Measurements from ENCODE around the gene MAD1L1. TPM values are rescaled to one million over a fixed set of nuclear protein-coding genes. Genes with fewer than 3 reads are reported as not detected.

The MAD1L1 gene
- total and polyA plus RNA-seq, 4 donors, result 12.8 to 20.7 (median 16.5) TPM

DNA sequence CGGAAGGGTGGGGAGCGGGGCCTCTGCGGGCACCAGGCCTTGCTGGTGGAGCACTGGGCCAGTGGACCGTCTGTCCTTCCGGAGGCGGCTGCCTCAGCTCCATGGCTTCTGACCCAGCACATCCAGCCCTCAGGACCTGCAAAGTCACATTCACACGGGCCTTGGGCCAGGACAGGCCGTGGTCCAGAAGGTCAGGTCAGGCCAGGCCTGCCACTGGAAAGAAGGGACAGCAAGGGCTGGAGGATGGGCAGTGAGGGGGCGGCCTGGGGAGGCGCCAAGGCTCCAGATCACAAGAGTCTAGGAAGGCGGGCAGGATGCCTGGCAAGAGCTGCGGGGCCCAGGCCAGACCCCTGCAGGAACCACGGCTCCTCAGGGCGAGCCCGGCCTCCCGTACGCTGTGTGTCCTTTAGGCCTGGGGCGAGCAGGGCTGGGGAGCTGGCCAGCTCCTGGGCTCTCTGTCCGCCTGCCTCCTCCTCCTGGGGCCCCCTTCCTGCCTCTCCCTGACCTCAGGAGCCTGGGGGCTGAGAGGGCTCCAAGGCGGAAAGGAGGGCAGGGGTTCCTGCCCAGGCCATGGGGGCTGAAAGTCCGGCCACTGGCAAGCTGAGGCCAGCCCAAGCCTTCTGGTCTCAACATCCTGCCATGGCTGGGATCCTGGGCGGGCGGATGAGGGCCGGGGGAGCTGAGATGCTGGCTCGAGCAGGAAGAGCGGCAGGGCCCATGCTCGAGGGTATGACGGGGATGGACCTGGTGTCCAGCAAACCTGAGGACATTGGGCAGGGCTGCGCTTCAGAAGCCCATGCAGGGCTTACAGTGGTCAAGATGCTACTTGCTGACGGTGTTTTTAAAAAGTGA lies 336.9 kb downstream of the MAD1L1 start:
- H3K36me3 ChIP-seq (ENCODE audit: control insufficient read depth in 4 of 4, insufficient read depth in 3 of 4, low read depth in 1 of 4, low read length in 3 of 4), result peaks cover 0 to 3% (median 0%) of the 10 kb centered on the region in 4 donors

DNA sequence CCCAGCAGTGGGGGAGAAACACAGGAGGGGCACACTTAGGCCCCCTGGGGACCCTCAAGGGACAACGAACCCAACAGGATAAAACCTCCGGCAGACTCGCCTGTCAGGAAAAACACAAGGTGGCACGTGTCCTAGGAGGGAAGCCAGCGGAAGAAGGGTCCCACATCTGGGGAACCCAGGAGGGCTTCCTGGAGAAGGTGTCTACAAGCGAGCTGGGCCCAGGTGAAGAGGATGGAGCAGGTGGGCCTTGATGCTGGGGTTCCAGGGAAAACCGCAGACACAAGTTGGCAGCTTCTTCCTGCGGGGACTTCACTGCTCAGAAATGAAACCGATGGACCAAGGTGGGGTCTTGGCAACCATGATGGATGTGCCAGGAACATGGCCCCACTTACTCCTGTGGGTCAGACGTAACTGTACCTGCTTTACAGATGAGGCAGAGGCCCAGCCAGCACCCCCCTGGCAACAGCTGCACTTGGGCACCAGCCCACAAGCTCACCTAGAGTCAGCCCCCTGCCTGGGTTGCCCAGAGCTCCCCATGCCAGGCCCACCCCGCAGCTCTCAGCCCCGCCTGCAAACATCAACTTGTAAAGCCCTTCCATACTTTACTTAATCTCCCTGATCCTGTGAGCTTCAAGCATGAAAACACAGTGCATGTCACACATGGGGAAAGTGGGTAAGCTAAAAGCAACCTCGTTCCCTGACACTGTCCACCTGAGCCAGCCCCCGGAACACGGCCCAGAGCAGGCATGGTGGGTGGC lies 337.7 kb downstream of the MAD1L1 start:
- Histone ChIP-seq H3K9ac (ENCODE audit: low read depth in 1 of 2, low read length in 2 of 2) (no peak overlapping the region), H3K27ac (ENCODE audit: low read depth in 1 of 2, low read length in 2 of 2) (peak overlapping the region; percentile 33 to 39), H3K36me3 (ENCODE audit: control insufficient read depth in 4 of 4, insufficient read depth in 3 of 4, low read depth in 1 of 4, low read length in 3 of 4) (peaks cover 0 to 3% (median 0%) of the 10 kb centered on the region in 4 donors)

More for the DNA sequence above, 336.9 kb downstream of the MAD1L1 start:
- TF ChIP-seq, protein P1, sequence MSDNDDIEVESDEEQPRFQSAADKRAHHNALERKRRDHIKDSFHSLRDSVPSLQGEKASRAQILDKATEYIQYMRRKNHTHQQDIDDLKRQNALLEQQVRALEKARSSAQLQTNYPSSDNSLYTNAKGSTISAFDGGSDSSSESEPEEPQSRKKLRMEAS (IDR thresholded peaks at IDR 0.05), result no peak
- TF ChIP-seq EGR1 (IDR thresholded peaks at IDR 0.05; ENCODE audit: low read depth in 2 of 2) (peak in 1 of 2 donors; percentile 96), HNF4A (conservative IDR thresholded peaks at IDR 0.05) (peak; percentile 85 to 87), RXRA (IDR thresholded peaks at IDR 0.05) (peak; percentile 95 to 96), YY1 (IDR thresholded peaks at IDR 0.05) (no peak), SP1 (IDR thresholded peaks at IDR 0.05) (no peak), JUND (IDR thresholded peaks at IDR 0.05) (no peak)
- DNase-seq (ENCODE audit: low spot score), result no peak
- H3K27me3 ChIP-seq (ENCODE audit: control insufficient read depth in 4 of 4, insufficient read depth in 4 of 4, low read length in 3 of 4), result no peaks in the 10 kb centered on the region
- H3K4me3 ChIP-seq (ENCODE audit: low read depth in 1 of 3, low read length in 3 of 3), result no peak overlapping the region
- no peaks in the 10 kb centered on the region for H3K9me3 ChIP-seq (ENCODE audit: control insufficient read depth in 4 of 4, low read length in 3 of 4)
- 69% methylated on average over 30 of the region's 30 CpGs for WGBS
- H3K9ac ChIP-seq (ENCODE audit: low read depth in 1 of 2, low read length in 2 of 2), result no peak overlapping the region
- H3K27ac ChIP-seq (ENCODE audit: low read depth in 1 of 2, low read length in 2 of 2), result peak overlapping the region; percentile 39 to 47
- H3K4me1 ChIP-seq (ENCODE audit: control insufficient read depth in 4 of 4, insufficient read depth in 4 of 4, low read length in 3 of 4), result peaks cover 11 to 15% (median 12%) of the 10 kb centered on the region in 4 donors

DNA sequence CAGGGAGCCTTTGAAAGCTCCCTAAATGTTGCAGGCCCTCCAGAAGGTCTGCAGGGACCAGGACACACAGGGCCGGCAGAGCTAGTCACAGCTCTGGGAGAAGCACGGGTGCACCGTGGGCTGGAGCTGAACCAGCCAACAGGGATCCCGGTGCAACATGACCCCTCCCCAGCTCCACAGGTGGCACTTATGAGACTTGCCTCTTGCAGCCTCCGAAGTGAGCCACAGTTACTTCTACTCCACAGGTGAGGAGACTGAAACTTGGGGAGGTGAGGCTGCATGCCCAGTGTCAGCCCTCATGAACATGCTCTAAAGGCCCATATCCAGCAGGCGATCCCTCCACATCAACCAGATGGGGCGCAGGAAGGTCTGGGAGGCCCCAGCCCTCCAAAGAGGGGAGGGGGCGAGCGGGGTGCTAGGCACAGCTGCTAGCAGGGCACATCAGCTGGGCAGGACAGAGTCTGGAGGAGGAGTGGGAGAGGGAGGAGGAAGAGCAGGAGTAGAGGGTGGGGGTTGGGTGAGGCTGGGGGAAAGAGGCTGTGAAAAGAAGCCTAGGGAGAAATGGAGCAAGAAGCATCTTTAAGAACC lies 338.3 kb downstream of the MAD1L1 start:
- Histone ChIP-seq H3K9me3 (ENCODE audit: control insufficient read depth in 4 of 4, low read length in 3 of 4) (no peaks in the 10 kb centered on the region), H3K4me3 (ENCODE audit: low read depth in 1 of 3, low read length in 3 of 3) (no peak overlapping the region), H3K27ac (ENCODE audit: low read depth in 1 of 2, low read length in 2 of 2) (no peak overlapping the region), H3K9ac (ENCODE audit: low read depth in 1 of 2, low read length in 2 of 2) (no peak overlapping the region), H3K36me3 (ENCODE audit: control insufficient read depth in 4 of 4, insufficient read depth in 3 of 4, low read depth in 1 of 4, low read length in 3 of 4) (peaks cover 0 to 3% (median 0%) of the 10 kb centered on the region in 4 donors), H3K4me1 (ENCODE audit: control insufficient read depth in 4 of 4, insufficient read depth in 4 of 4, low read length in 3 of 4) (peaks cover 11 to 15% (median 12%) of the 10 kb centered on the region in 4 donors), H3K27me3 (ENCODE audit: control insufficient read depth in 4 of 4, insufficient read depth in 4 of 4, low read length in 3 of 4) (no peaks in the 10 kb centered on the region)
- no peak for DNase-seq (ENCODE audit: low spot score)
- TF ChIP-seq HNF4A (conservative IDR thresholded peaks at IDR 0.05) (no peak), HNF4G (IDR thresholded peaks at IDR 0.05) (no peak), RXRA (IDR thresholded peaks at IDR 0.05) (no peak), JUND (IDR thresholded peaks at IDR 0.05) (no peak), TAF1 (conservative IDR thresholded peaks at IDR 0.05) (no peak)
- TF ChIP-seq, protein P2, sequence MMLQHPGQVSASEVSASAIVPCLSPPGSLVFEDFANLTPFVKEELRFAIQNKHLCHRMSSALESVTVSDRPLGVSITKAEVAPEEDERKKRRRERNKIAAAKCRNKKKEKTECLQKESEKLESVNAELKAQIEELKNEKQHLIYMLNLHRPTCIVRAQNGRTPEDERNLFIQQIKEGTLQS (IDR thresholded peaks at IDR 0.05), result no peak
- WGBS, result 96% methylated on average over 9 of the region's 9 CpGs

More for the DNA sequence above, 337.7 kb downstream of the MAD1L1 start:
- H3K4me3 ChIP-seq (ENCODE audit: low read depth in 1 of 3, low read length in 3 of 3), result no peak overlapping the region
- H3K4me1 ChIP-seq (ENCODE audit: control insufficient read depth in 4 of 4, insufficient read depth in 4 of 4, low read length in 3 of 4), result peaks cover 11 to 15% (median 12%) of the 10 kb centered on the region in 4 donors
- no peaks in the 10 kb centered on the region for H3K9me3 ChIP-seq (ENCODE audit: control insufficient read depth in 4 of 4, low read length in 3 of 4)
- no peak for DNase-seq (ENCODE audit: low spot score)
- no peak for TF ChIP-seq HNF4G (IDR thresholded peaks at IDR 0.05)
- no peak for TF ChIP-seq NR2F2 (IDR thresholded peaks at IDR 0.05)
- WGBS, result 87% methylated on average over 15 of the region's 15 CpGs
- no peaks in the 10 kb centered on the region for H3K27me3 ChIP-seq (ENCODE audit: control insufficient read depth in 4 of 4, insufficient read depth in 4 of 4, low read length in 3 of 4)
